RWPE1 (cell line): ENCODE results near the gene SPEM3.

Experiments
- CTCF ChIA-PET: fragments of 350-600 bp; sonication (Branson Sonifier 250); formaldehyde crosslinking; extraction: SDS; loops from one replicate; lab custom pipeline; 2021; lab: Yijun Ruan, JAX
- POLR2A ChIA-PET: fragments of 400-600 bp; formaldehyde crosslinking; extraction: SDS; loops from one replicate; lab custom pipeline; 2020; ENCODE audit warnings: antibody characterized with exemption; ENCODE audit not compliant: low non-redundant PET; lab: Yijun Ruan, JAX
- DNase-seq: peaks from one replicate; pipeline ENCODE4 v3.0.0; 2012; ENCODE audit warnings: low spot score
- H3K27ac ChIP-seq: fragments of 450-650 bp; 2 replicates; pipeline ENCODE4 v1.5.1; 2017
- TF ChIP-seq, protein P1 (sequence below): fragments of 450-650 bp; conservative IDR thresholded peaks from 2 replicates; pipeline ENCODE4 v1.5.1; 2017; ENCODE audit warnings: low read depth, mild to moderate bottlenecking

SPEM3 gene

GRCh38 chr17:7438656-7439460 is 10.2 kb downstream of the SPEM3 start:
- no peak for DNase-seq
- H3K27ac ChIP-seq = peak overlapping the region; percentile 92
- ChIA-PET CTCF (interaction anchor here (0.6 to 4.3 kb wide), 2 partner anchors 89 to 122 kb away, joined by 3 to 28 read pairs; partner anchors contain the start of gene SENP3), POLR2A (interaction anchor here (0.6 to 1.1 kb wide), 2 partner anchors 46 to 114 kb away, joined by 3 to 4 read pairs; no protein-coding TSS in a partner anchor)
- TF ChIP-seq, protein P1, sequence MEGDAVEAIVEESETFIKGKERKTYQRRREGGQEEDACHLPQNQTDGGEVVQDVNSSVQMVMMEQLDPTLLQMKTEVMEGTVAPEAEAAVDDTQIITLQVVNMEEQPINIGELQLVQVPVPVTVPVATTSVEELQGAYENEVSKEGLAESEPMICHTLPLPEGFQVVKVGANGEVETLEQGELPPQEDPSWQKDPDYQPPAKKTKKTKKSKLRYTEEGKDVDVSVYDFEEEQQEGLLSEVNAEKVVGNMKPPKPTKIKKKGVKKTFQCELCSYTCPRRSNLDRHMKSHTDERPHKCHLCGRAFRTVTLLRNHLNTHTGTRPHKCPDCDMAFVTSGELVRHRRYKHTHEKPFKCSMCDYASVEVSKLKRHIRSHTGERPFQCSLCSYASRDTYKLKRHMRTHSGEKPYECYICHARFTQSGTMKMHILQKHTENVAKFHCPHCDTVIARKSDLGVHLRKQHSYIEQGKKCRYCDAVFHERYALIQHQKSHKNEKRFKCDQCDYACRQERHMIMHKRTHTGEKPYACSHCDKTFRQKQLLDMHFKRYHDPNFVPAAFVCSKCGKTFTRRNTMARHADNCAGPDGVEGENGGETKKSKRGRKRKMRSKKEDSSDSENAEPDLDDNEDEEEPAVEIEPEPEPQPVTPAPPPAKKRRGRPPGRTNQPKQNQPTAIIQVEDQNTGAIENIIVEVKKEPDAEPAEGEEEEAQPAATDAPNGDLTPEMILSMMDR = no peak

DNA sequence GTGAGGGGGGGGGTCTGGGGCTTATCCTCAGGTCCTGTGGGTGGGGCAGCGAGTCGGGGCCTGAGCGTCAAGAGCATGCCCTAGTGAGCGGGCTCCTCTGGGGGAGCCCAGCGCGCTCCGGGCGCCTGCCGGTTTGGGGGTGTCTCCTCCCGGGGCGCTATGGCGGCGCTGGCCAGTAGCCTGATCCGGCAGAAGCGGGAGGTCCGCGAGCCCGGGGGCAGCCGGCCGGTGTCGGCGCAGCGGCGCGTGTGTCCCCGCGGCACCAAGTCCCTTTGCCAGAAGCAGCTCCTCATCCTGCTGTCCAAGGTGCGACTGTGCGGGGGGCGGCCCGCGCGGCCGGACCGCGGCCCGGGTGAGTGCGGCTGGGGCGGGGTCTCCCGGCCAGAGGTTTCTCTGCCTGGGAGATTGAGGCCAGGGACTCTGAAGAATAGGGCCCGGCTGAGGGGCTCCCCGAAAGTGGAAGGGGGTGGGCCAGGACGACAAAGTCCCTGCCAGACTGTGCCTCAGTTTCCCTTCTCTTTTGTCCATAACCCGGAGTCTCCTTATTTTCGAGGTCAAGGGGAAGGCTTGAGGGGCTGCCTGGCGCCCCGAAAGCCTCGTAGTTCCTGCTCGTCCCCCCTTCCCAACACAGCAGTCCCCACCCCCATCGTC is 10.9 kb downstream of the SPEM3 start, which contains the start of gene FGF11:
TSS of gene FGF11 (plus strand) at position 51 of the 651 bp plus-strand sequence. CDS start at position 160, 109 bp downstream.
- DNase-seq = no peak
- POLR2A ChIA-PET = interaction anchor here (0.7 kb wide), 1 partner anchor 16 kb away, joined by 3 read pairs; no protein-coding TSS in a partner anchor
- CTCF ChIA-PET = interaction anchor here (0.6 to 4.3 kb wide), 3 partner anchors 36 to 121 kb away, joined by 3 to 28 read pairs (median 5); partner anchors contain the start of gene SENP3
- TF ChIP-seq, protein P1 = no peak
- H3K27ac ChIP-seq = peak within 1 kb of the TSS; percentile 92

- peak overlapping the region; percentile 84 for H3K27ac ChIP-seq
- DNase-seq = no peak
- ChIA-PET POLR2A (interaction anchor here (0.7 to 0.8 kb wide), 4 partner anchors 11 to 63 kb away, joined by 3 to 4 read pairs (median 3); no protein-coding TSS in a partner anchor), CTCF (interaction anchor here (0.6 to 4.3 kb wide), 5 partner anchors 36 to 121 kb away, joined by 3 to 28 read pairs (median 4); partner anchors contain the start of gene SENP3)
- TF ChIP-seq, protein P1 = no peak
Observed at GRCh38 chr17:7440113-7440833, 11.6 kb downstream of the SPEM3 start.

DNA sequence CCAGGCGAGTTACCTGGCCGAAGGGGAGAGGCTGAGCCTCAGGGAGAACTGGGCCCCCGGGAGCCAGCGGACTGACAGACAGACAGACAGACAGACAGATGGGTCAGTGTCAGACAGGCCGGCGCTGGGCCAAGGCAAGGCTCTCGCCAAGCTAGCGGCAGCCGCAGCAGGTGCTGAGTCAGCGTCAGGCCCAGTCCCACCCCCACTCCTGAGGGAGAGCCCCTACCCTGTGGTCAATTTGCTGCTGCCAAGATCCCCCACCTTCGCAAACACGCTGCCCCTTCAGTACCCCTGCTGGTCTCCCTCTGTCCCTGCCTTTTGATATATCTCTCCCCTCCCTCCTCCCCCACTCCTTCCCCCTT is 12.2 kb downstream of the SPEM3 start:
- ChIA-PET CTCF (interaction anchor here (1.0 to 1.5 kb wide), 3 partner anchors 35 to 120 kb away, joined by 3 to 4 read pairs (median 3); no protein-coding TSS in a partner anchor), POLR2A (interaction anchor here (0.7 to 1.1 kb wide), 4 partner anchors 10 to 119 kb away, joined by 3 to 10 read pairs (median 4); no protein-coding TSS in a partner anchor)
- H3K27ac ChIP-seq = peak overlapping the region; percentile 84
- TF ChIP-seq, protein P1 = no peak
- no peak for DNase-seq

DNA sequence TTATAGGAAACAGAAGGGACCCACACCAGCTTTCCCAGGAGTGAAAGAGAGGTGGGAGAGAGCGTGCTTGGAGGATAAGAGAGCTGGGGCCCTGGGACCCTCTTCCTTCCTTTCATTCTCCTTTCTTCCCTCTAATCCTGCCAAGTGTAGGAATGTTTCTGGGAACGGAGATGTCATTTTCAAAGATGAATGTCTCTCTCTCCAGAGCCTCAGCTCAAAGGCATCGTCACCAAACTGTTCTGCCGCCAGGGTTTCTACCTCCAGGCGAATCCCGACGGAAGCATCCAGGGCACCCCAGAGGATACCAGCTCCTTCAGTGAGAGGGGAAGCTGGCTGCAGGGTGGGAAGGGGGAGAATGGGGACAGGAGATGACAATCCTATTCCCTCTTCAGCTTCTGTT is 12.6 kb downstream of the SPEM3 start:
- ChIA-PET CTCF (interaction anchor here (1.1 to 1.5 kb wide), 2 partner anchors 86 to 119 kb away, joined by 3 to 4 read pairs; no protein-coding TSS in a partner anchor), POLR2A (interaction anchor here (0.7 to 1.1 kb wide), 4 partner anchors 10 to 119 kb away, joined by 3 to 10 read pairs (median 4); no protein-coding TSS in a partner anchor)
- TF ChIP-seq, protein P1 = no peak
- DNase-seq = no peak
- peak overlapping the region; percentile 84 for H3K27ac ChIP-seq
